Prostate gland (tissue), 2 donors: ENCODE data around the gene RBBP8. TPM values are rescaled to one million over a fixed set of nuclear protein-coding genes. Genes with fewer than 3 reads are reported as not detected.

Experiments
- DNase-seq: peaks from one replicate; pipeline ENCODE4 v3.0.0-alpha.2; 2019; ENCODE audit warnings: low spot score
- H3K27ac ChIP-seq, 2 donors: fragments of 200-600 bp; sonication (generic); 2 replicates each; pipeline ENCODE4 v1.5.1; 2017 to 2019
- H3K27me3 ChIP-seq: fragments of 200-600 bp; sonication (generic); replicated peaks from 2 replicates; pipeline ENCODE4 v1.5.1; 2019; ENCODE audit not compliant: insufficient read depth
- H3K36me3 ChIP-seq, 2 donors: fragments of 200-600 bp; sonication (generic); 1 replicate in 1 of 2; 2 replicates in 1 of 2; pipeline versions ENCODE4 v1.5.1 to v1.8.1; 2017 to 2019
- H3K4me1 ChIP-seq: fragments of 200-600 bp; sonication (generic); replicated peaks from 2 replicates; pipeline ENCODE4 v1.5.1; 2019
- H3K4me3 ChIP-seq, 2 donors: fragments of 200-600 bp; sonication (generic); 2 replicates each; pipeline ENCODE4 v1.5.1; 2017 to 2019
- H3K9me3 ChIP-seq: fragments of 200-600 bp; sonication (generic); 2 replicates; pipeline ENCODE4 v1.5.1; 2017
- CTCF ChIP-seq, 4 experiments: fragments of 200-600 bp in 2 of 4; fragments of 450-650 bp in 2 of 4; sonication (generic) in 2 of 4; IDR thresholded peaks; 1 replicate in 3 of 4; 2 replicates in 1 of 4; pipeline ENCODE4 v1.5.1; 2016 to 2019; ENCODE audit warnings: antibody characterized with exemption in 4 of 4, mild to moderate bottlenecking in 2 of 4, moderate library complexity in 2 of 4
- POLR2A ChIP-seq: fragments of 450-650 bp; IDR thresholded peaks from one replicate; pipeline ENCODE4 v1.6.1; 2016; ENCODE audit warnings: antibody characterized with exemption, mild to moderate bottlenecking
- POLR2AphosphoS5 ChIP-seq: sonication (generic); formaldehyde crosslinking; IDR thresholded peaks from one replicate; pipeline ENCODE4 v1.6.1; 2017; ENCODE audit warnings: antibody characterized with exemption
- WGBS: methylation state at CpG from one replicate; pipeline ENCODE4 v1.1.5; 2018; 5-methylcytosine and 5-hydroxymethylcytosine counted together
- intact Hi-C: fragments of 100-400 bp; cut with DNase I; formaldehyde crosslinking; loops from one replicate; pipeline ENCODE4 v1.14.2; 2022
- total RNA-seq, 2 donors: library from RNA; depleted of rRNA; stranded (reverse); fragments of >200 nt; gene quantifications; one replicate each; pipeline ENCODE4 v1.1.0, GENCODE V29; 2016

Gene RBBP8
- total RNA-seq, 2 donors from 2014 or later: 31.8 to 44.6 TPM

GRCh38 chr18:22936515-22936914 lies 3.4 kb downstream of the RBBP8 start:
- Histone ChIP-seq H3K4me3 (no peak overlapping the region), H3K36me3 (no peaks in the 10 kb centered on the region), H3K4me1 (no peaks in the 10 kb centered on the region), H3K9me3 (no peaks in the 10 kb centered on the region), H3K27ac (no peak overlapping the region), H3K27me3 (no peaks in the 10 kb centered on the region)
- no peak for DNase-seq
- intact Hi-C loops: loop anchor here (10.0 kb wide), 1 partner anchor 198 kb away; the partner anchor contains the start of gene CABLES1
- TF ChIP-seq POLR2A: no peak
- no peak for TF ChIP-seq CTCF (IDR thresholded peaks at IDR 0.05)
- TF ChIP-seq POLR2AphosphoS5: no peak
- WGBS: 67% methylated on average over 2 of the region's 2 CpGs

DNA sequence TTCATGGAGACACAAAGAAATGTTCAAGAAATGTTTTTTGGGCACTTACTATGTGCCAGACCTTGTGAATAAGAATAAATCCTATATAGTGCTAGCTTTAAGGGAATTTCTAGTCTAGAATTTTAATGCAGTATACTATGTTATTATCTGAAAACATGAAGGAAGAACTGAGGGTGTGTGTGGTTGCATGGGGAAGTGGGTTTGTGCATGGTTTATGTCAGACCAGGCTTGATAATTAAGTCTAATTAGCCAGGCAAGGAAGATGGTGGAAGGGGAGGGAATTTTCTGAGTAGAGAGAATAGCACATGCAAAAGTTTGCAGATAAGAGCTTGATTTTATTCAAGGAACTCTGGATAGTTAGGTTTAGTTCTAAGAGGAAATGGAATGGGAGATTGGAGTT lies 6.5 kb downstream of the RBBP8 start:
- H3K4me3 ChIP-seq: no peak overlapping the region
- no peak overlapping the region for H3K27ac ChIP-seq
- no peak for TF ChIP-seq POLR2A
- no peaks in the 10 kb centered on the region for H3K4me1 ChIP-seq
- DNase-seq: no peak
- H3K36me3 ChIP-seq: no peaks in the 10 kb centered on the region
- H3K9me3 ChIP-seq: no peaks in the 10 kb centered on the region
- no peaks in the 10 kb centered on the region for H3K27me3 ChIP-seq
- intact Hi-C loops: loop anchor here (10.0 kb wide), 1 partner anchor 195 kb away; the partner anchor contains the start of gene CABLES1

DNA sequence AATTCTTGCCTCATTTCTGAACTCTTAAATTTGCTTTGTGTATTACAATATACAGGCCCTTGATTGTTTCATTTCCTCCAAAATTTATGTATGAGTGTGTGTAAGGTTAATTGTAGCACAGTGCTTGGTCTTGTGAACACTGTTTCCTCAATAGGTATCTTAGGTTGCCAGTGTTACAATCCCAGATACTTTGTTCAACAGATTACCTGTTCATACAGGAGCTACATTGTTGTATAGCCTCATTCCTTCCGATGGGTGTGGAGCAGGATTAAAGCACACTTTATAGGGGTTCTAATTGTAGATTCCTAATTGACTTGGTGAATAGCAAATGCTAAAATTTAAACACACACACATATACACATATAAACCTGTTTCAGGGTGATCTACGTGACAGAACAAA lies 10.7 kb downstream of the RBBP8 start:
- no peak for DNase-seq
- intact Hi-C loops: no loop called here
- H3K36me3 ChIP-seq: no peaks in the 10 kb centered on the region
- no peaks in the 10 kb centered on the region for H3K9me3 ChIP-seq
- no peak overlapping the region for H3K27ac ChIP-seq
- TF ChIP-seq CTCF (IDR thresholded peaks at IDR 0.05): no peak
- no peak for TF ChIP-seq POLR2A
- no peak for TF ChIP-seq POLR2AphosphoS5
- no peaks in the 10 kb centered on the region for H3K4me1 ChIP-seq
- 31% methylated on average over 2 of the region's 2 CpGs for WGBS
- H3K27me3 ChIP-seq: no peaks in the 10 kb centered on the region
- no peak overlapping the region for H3K4me3 ChIP-seq

DNA sequence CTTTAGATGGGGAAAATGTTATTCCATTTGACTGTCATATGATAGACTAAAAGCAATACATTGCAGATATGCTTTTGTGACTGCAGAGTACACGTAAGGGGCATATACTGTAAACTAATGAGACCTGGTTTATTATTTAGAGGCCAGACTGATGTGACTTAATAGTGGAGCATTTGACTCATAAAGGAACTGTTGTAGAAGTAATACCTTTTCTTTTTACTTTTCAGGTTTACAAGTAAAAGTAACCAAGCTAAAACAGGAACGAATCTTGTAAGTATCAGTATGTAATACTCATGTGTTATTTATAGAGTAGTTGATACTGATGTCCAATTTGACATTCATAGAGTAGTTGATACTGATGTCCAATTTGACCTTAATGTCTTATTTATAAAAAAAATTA lies 13.1 kb downstream of the RBBP8 start:
- intact Hi-C loops: no loop called here
- no peaks in the 10 kb centered on the region for H3K36me3 ChIP-seq
- H3K4me3 ChIP-seq: no peak overlapping the region
- H3K27me3 ChIP-seq: no peaks in the 10 kb centered on the region
- H3K9me3 ChIP-seq: no peaks in the 10 kb centered on the region
- WGBS: 84% methylated on average over 2 of the region's 2 CpGs
- no peaks in the 10 kb centered on the region for H3K4me1 ChIP-seq
- DNase-seq: no peak
- TF ChIP-seq POLR2AphosphoS5: no peak
- TF ChIP-seq CTCF (IDR thresholded peaks at IDR 0.05): no peak
- no peak overlapping the region for H3K27ac ChIP-seq

DNA sequence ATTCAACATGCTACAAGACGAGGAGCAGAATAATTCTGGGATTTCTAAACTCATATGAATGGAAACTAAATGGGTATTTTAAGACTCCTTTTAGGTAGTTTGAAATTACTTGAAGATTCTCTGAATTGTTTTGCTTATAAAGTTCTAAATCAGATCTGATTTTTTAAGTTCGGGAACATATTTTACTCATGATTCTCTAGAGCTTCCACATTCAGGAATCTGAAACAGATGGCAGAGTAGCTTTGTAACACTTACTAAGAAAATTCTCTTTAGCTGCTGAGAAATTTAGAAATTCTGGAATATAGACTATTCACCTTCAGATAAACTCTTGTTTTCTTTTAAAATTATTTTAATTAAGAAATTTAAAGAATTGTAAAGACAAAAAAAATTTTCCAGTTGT lies 13.7 kb downstream of the RBBP8 start:
- no peak for DNase-seq
- no peak overlapping the region for H3K4me3 ChIP-seq
- no peaks in the 10 kb centered on the region for H3K27me3 ChIP-seq
- H3K36me3 ChIP-seq: no peaks in the 10 kb centered on the region
- 34% methylated on average over 2 of the region's 2 CpGs for WGBS
- TF ChIP-seq CTCF (IDR thresholded peaks at IDR 0.05) (no peak), POLR2AphosphoS5 (no peak), POLR2A (no peak)
- H3K9me3 ChIP-seq: no peaks in the 10 kb centered on the region
- H3K4me1 ChIP-seq: no peaks in the 10 kb centered on the region
- intact Hi-C loops: no loop called here
- H3K27ac ChIP-seq: no peak overlapping the region
